Liver (tissue), 9 donors: ENCODE data around the gene ZNF436. TPM values are rescaled to one million over a fixed set of nuclear protein-coding genes. Genes with fewer than 3 reads are reported as not detected.
A peak's percentile ranks its signal among the peaks of the same experiment; 100 is the strongest.

Experiments
- DNase-seq: peaks from one replicate; pipeline ENCODE4 v3.0.0-alpha.2; 2017; ENCODE audit warnings: low spot score
- H3K27ac ChIP-seq, 2 donors: one replicate each; pipeline ENCODE4 v1.7.0; 2013; ENCODE audit warnings: inconsistent platforms in 2 of 2, low read length in 2 of 2, control low read depth in 1 of 2, low read depth in 1 of 2, mild to moderate bottlenecking in 1 of 2
- H3K27me3 ChIP-seq, 4 donors: one replicate each; pipeline versions ENCODE4 v1.6.1 to v1.7.0; 2013; ENCODE audit warnings: low read length in 3 of 4, inconsistent platforms in 1 of 4, mild to moderate bottlenecking in 1 of 4, moderate library complexity in 1 of 4; ENCODE audit not compliant: control insufficient read depth in 4 of 4, insufficient read depth in 4 of 4
- H3K36me3 ChIP-seq, 4 donors: one replicate each; pipeline versions ENCODE4 v1.6.1 to v1.7.0; 2013; ENCODE audit warnings: low read length in 3 of 4, mild to moderate bottlenecking in 3 of 4, low read depth in 1 of 4, moderate library complexity in 1 of 4; ENCODE audit not compliant: control insufficient read depth in 4 of 4, insufficient read depth in 3 of 4
- H3K4me1 ChIP-seq, 4 donors: one replicate each; pipeline versions ENCODE4 v1.6.1 to v1.7.0; 2013; ENCODE audit warnings: low read length in 3 of 4, mild to moderate bottlenecking in 3 of 4, moderate library complexity in 1 of 4; ENCODE audit not compliant: control insufficient read depth in 4 of 4, insufficient read depth in 4 of 4
- H3K4me3 ChIP-seq, 3 donors: one replicate each; pipeline versions ENCODE4 v1.6.1 to v1.7.0; 2013; ENCODE audit warnings: low read length in 3 of 3, control low read depth in 1 of 3, low read depth in 1 of 3, mild to moderate bottlenecking in 1 of 3
- H3K9ac ChIP-seq, 2 donors: one replicate each; pipeline ENCODE4 v1.7.0; 2013; ENCODE audit warnings: low read length in 2 of 2, mild to moderate bottlenecking in 2 of 2, moderate library complexity in 2 of 2, control low read depth in 1 of 2, low read depth in 1 of 2
- H3K9me3 ChIP-seq, 4 donors: one replicate each; pipeline versions ENCODE4 v1.6.1 to v1.7.0; 2013; ENCODE audit warnings: low read length in 3 of 4; ENCODE audit not compliant: control insufficient read depth in 4 of 4
- ATF3 ChIP-seq: IDR thresholded peaks from 2 replicates; pipeline ENCODE4 v1.6.1; 2016; ENCODE audit warnings: antibody characterized with exemption
- CTCF ChIP-seq: fragments of 150-350 bp; IDR thresholded peaks from 2 replicates; pipeline ENCODE4 v1.5.1; 2017; ENCODE audit warnings: improper control_type of control experiment, low read depth, low read length; ENCODE audit not compliant: missing input control
- FOXA2 ChIP-seq: IDR thresholded peaks from 2 replicates; pipeline ENCODE4 v1.6.1; 2016; ENCODE audit warnings: antibody characterized with exemption
- GABPA ChIP-seq, 2 donors: IDR thresholded peaks in 1 of 2; conservative IDR thresholded peaks in 1 of 2; 2 replicates each; pipeline ENCODE4 v1.6.1; 2016; ENCODE audit warnings: antibody characterized with exemption in 2 of 2, mild to moderate bottlenecking in 1 of 2, moderate library complexity in 1 of 2
- HNF4G ChIP-seq: IDR thresholded peaks from 2 replicates; pipeline ENCODE4 v1.6.1; 2016; ENCODE audit warnings: antibody characterized with exemption
- JUND ChIP-seq, 2 donors: IDR thresholded peaks; 2 replicates each; pipeline ENCODE4 v1.6.1; 2016; ENCODE audit warnings: antibody characterized with exemption in 2 of 2
- MAX ChIP-seq: IDR thresholded peaks from 2 replicates; pipeline ENCODE4 v1.6.1; 2016; ENCODE audit warnings: antibody characterized with exemption
- NR2F2 ChIP-seq: IDR thresholded peaks from 2 replicates; pipeline ENCODE4 v1.6.1; 2016; ENCODE audit warnings: antibody characterized with exemption
- RAD21 ChIP-seq, 2 donors: IDR thresholded peaks; 2 replicates each; pipeline ENCODE4 v1.6.1; 2016; ENCODE audit warnings: antibody characterized with exemption in 2 of 2, mild to moderate bottlenecking in 2 of 2
- RXRA ChIP-seq, 2 donors: IDR thresholded peaks; 2 replicates each; pipeline ENCODE4 v1.6.1; 2017 to 2018; ENCODE audit warnings: antibody characterized with exemption in 2 of 2, mild to moderate bottlenecking in 1 of 2
- SP1 ChIP-seq: IDR thresholded peaks from 2 replicates; pipeline ENCODE4 v1.6.1; 2018; ENCODE audit warnings: antibody characterized with exemption, mild to moderate bottlenecking
- TAF1 ChIP-seq: conservative IDR thresholded peaks from 2 replicates; pipeline ENCODE4 v1.6.1; 2016; ENCODE audit warnings: antibody characterized with exemption, mild to moderate bottlenecking
- YY1 ChIP-seq: IDR thresholded peaks from 2 replicates; pipeline ENCODE4 v1.6.1; 2016; ENCODE audit warnings: antibody characterized with exemption, mild to moderate bottlenecking
- ZBTB33 ChIP-seq: IDR thresholded peaks from 2 replicates; pipeline ENCODE4 v1.6.1; 2016; ENCODE audit warnings: antibody characterized with exemption
- WGBS: extraction: QIAGEN DNeasy Blood & Tissue Kit; methylation state at CpG from one replicate; pipeline ENCODE4 v1.1.7; 2013; 5-methylcytosine and 5-hydroxymethylcytosine counted together
- polyA plus RNA-seq, 2 donors: library from polyadenylated mRNA; stranded (reverse) in 1 of 2; unstranded in 1 of 2; fragments of 200-250 nt in 1 of 2; fragments of >200 nt in 1 of 2; fragmentation: Nextera tagmentation in 1 of 2; extraction: Ambion mirVana in 1 of 2; gene quantifications; one replicate each; pipeline versions ENCODE4 v1.2.1 to v1.2.3, GENCODE V29; 2013 to 2015
- total RNA-seq, 2 donors: library from RNA; depleted of rRNA; stranded (reverse); fragments of >200 nt; gene quantifications; one replicate each; pipeline ENCODE4 v1.2.3, GENCODE V29; 2014
- donor health status: healthy.
- donor health status: healthy.
- donor health status: healthy.
- donor health status: healthy.
- donor health status: healthy.

Gene ZNF436
- total and polyA plus RNA-seq, 4 donors, result 1.3 to 8.0 (median 3.7) TPM

DNA sequence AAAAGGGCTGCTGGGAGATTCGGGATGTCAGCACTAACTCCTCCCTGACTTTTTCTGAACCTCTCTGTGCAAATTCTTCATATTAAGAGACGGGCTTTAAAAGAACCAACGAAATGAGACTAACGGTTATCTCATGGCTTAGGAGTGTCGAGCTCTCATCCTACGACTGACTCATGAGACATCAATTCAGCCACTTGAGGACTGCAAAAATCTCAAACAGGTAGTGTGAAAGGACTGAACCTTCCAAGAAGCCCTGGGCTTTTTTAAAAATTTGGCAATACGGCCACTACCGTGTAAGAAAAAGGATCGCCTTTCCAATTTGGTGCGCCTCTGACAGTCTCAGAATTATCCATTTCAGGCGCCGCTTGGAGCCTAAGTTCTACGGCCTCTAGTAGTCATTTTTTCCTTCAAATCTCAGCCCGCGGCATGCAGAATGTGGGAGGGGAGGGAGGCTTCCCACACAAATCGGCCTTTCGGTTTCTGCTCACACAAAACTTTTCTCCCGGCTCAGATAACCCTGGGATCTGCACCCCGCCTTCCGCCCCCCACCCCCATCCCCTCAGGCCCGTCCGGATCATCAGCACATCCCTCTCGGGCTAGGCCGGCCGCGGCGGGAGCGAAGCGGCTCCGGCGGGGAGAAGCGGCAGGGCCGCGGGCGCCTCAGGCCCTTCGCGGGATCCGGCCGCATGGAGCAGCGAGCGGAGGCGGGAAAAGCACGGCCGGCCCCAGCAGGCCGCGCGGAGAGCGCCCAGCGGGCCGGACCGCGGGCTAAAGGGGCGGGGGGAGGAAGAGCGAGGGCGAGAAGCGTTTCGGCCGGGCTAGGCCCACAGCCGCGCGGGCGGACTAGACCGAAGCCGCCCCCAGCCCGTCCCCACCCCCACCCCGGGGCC, 26.2 kb downstream of the ZNF436 start:
- WGBS, result under 1% methylated on average over 66 of the region's 66 CpGs
- TF ChIP-seq CTCF (no peak), ZBTB33 (no peak), SP1 (no peak), JUND (IDR thresholded peaks at IDR 0.05) (no peak), RXRA (IDR thresholded peaks at IDR 0.05) (no peak), YY1 (no peak), TAF1 (no peak), NR2F2 (no peak), FOXA2 (no peak), GABPA (IDR thresholded peaks at IDR 0.05 in 1 of 2, conservative IDR thresholded peaks at IDR 0.05 in 1 of 2) (no peak), ATF3 (no peak), RAD21 (IDR thresholded peaks at IDR 0.05) (no peak), HNF4G (no peak), MAX (no peak)
- Histone ChIP-seq H3K9me3 (no peaks in the 10 kb centered on the region), H3K27me3 (no peaks in the 10 kb centered on the region), H3K9ac (peak overlapping the region; percentile 78 to 81), H3K27ac (peak overlapping the region; percentile 66 to 87), H3K36me3 (no peaks in the 10 kb centered on the region), H3K4me3 (peak overlapping the region; percentile 79 to 99 (median 80)), H3K4me1 (peaks cover 0 to 40% (median 32%) of the 10 kb centered on the region in 4 donors)
- no peak for DNase-seq

DNA sequence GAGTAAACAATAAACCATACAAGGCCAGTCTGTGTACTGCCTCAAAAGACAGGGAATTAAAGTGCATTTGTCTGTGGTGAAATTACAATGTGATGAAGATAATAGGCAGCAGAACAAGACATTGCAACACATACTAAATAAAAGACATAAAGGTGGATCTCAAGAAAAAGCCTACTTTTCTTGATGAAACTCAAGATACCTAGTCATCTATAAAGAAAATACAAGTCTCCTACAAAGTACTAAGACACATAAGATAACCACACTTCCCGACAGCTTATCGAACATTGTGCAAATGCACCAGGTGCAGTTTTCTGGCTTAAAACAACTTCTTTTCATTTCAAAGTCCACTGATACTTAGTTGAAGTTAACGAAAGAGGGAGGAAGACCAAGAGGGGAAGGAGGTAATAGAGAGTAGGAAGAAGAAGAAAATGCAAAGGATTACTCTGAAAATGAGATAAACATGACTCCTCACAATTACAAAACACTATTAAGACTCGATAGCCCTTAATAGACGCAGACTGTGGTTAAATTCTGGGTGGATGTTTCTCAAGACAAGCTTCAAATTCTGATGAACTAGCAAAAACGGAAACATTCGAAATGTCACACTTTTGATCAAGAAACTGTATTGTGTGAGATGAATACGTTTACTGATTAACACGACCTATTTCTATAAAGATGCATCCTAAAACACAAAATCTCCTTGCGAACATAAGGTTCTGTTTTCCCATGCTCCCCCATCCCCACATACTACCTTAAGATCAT, 27.5 kb downstream of the ZNF436 start:
- TF ChIP-seq RAD21 (IDR thresholded peaks at IDR 0.05), result no peak
- Histone ChIP-seq H3K36me3 (peaks cover 0 to 9% (median 2%) of the 10 kb centered on the region in 4 donors), H3K4me1 (peaks cover 0 to 47% (median 32%) of the 10 kb centered on the region in 4 donors), H3K27me3 (no peaks in the 10 kb centered on the region), H3K9ac (peak overlapping the region; percentile 20 to 66), H3K4me3 (peak overlapping the region; percentile 30 to 99 (median 79)), H3K27ac (no peak overlapping the region), H3K9me3 (no peaks in the 10 kb centered on the region)
- WGBS, result 8% methylated on average over 10 of the region's 10 CpGs
- DNase-seq, result no peak
